IPS DF 6.9 (cell line): ENCODE data around the gene APOBEC4.

ENCODE experiments used
- DNase-seq: peaks from one replicate; pipeline ENCODE4 v3.0.0-alpha.2; 2013; ENCODE audit warnings: low read depth, low spot score
- H3K27ac ChIP-seq: one replicate; pipeline ENCODE4 v1.5.1; 2013; ENCODE audit warnings: low read length, control low read depth
- H3K27me3 ChIP-seq: 2 replicates; pipeline ENCODE4 v1.6.1; 2013; ENCODE audit warnings: mild to moderate bottlenecking, low read length; ENCODE audit not compliant: control insufficient read depth, insufficient read depth
- H3K36me3 ChIP-seq: 2 replicates; pipeline ENCODE4 v1.6.1; 2013; ENCODE audit warnings: low read length; ENCODE audit not compliant: control insufficient read depth, insufficient read depth
- H3K4me1 ChIP-seq: 2 replicates; pipeline ENCODE4 v1.6.1; 2013; ENCODE audit warnings: low read length; ENCODE audit not compliant: control insufficient read depth, insufficient read depth
- H3K4me3 ChIP-seq: 2 replicates; pipeline ENCODE4 v1.5.1; 2013; ENCODE audit warnings: mild to moderate bottlenecking, low read length
- H3K9me3 ChIP-seq: 2 replicates; pipeline ENCODE4 v1.6.1; 2013; ENCODE audit warnings: low read length, inconsistent platforms; ENCODE audit not compliant: control insufficient read depth, insufficient read depth
- WGBS: extraction: QIAGEN DNeasy Blood & Tissue Kit; methylation state at CpG from one replicate; pipeline ENCODE4 v1.1.7; 2013; ENCODE audit warnings: mixed read lengths, missing lambda C conversion rate; ENCODE audit not compliant: insufficient read length, insufficient coverage; 5-methylcytosine and 5-hydroxymethylcytosine counted together

The APOBEC4 gene

GRCh38 chr1:183646776-183647175, 6.3 kb downstream of the APOBEC4 start:
- no peaks in the 10 kb centered on the region for H3K9me3 ChIP-seq
- H3K4me3 ChIP-seq = no peak overlapping the region
- H3K27me3 ChIP-seq = no peaks in the 10 kb centered on the region
- no peaks in the 10 kb centered on the region for H3K4me1 ChIP-seq
- H3K36me3 ChIP-seq = no peaks in the 10 kb centered on the region
- DNase-seq = no peak
- H3K27ac ChIP-seq = no peak overlapping the region

- no peak for DNase-seq
- H3K27ac ChIP-seq = no peak overlapping the region
- no peaks in the 10 kb centered on the region for H3K27me3 ChIP-seq
- no peaks in the 10 kb centered on the region for H3K9me3 ChIP-seq
- H3K36me3 ChIP-seq = no peaks in the 10 kb centered on the region
- no CpG with 5 or more reads among the region's 5 CpGs for WGBS
- no peak overlapping the region for H3K4me3 ChIP-seq
- no peaks in the 10 kb centered on the region for H3K4me1 ChIP-seq
These were observed 7.6 kb downstream of the APOBEC4 start for GRCh38 chr1:183645531-183645930.

- Histone ChIP-seq H3K4me3 (no peak overlapping the region), H3K27ac (no peak overlapping the region), H3K36me3 (no peaks in the 10 kb centered on the region), H3K27me3 (no peaks in the 10 kb centered on the region), H3K9me3 (no peaks in the 10 kb centered on the region), H3K4me1 (no peaks in the 10 kb centered on the region)
- no CpG with 5 or more reads among the region's 3 CpGs for WGBS
- DNase-seq = no peak
These were observed 10.9 kb downstream of the APOBEC4 start for GRCh38 chr1:183642166-183642565.

- WGBS = no CpG with 5 or more reads among the region's 1 CpG
- DNase-seq = no peak
- H3K36me3 ChIP-seq = no peaks in the 10 kb centered on the region
- H3K27ac ChIP-seq = no peak overlapping the region
- no peak overlapping the region for H3K4me3 ChIP-seq
- no peaks in the 10 kb centered on the region for H3K9me3 ChIP-seq
- no peaks in the 10 kb centered on the region for H3K4me1 ChIP-seq
- H3K27me3 ChIP-seq = no peaks in the 10 kb centered on the region
These were observed 12.9 kb downstream of the APOBEC4 start for GRCh38 chr1:183640193-183640592.

GRCh38 chr1:183638649-183639387, 14.3 kb downstream of the APOBEC4 start:
- Histone ChIP-seq H3K9me3 (no peaks in the 10 kb centered on the region), H3K36me3 (no peaks in the 10 kb centered on the region), H3K4me3 (no peak overlapping the region), H3K4me1 (no peaks in the 10 kb centered on the region), H3K27ac (no peak overlapping the region), H3K27me3 (no peaks in the 10 kb centered on the region)
- WGBS = no CpG with 5 or more reads among the region's 7 CpGs
- no peak for DNase-seq

- Histone ChIP-seq H3K9me3 (no peaks in the 10 kb centered on the region), H3K27ac (no peak overlapping the region), H3K36me3 (no peaks in the 10 kb centered on the region), H3K4me1 (no peaks in the 10 kb centered on the region), H3K27me3 (no peaks in the 10 kb centered on the region), H3K4me3 (no peak overlapping the region)
- WGBS = no CpG with 5 or more reads among the region's 5 CpGs
- no peak for DNase-seq
These were observed 16.3 kb downstream of the APOBEC4 start for GRCh38 chr1:183636783-183637182.

GRCh38 chr1:183636334-183636682, 16.8 kb downstream of the APOBEC4 start:
- no peaks in the 10 kb centered on the region for H3K9me3 ChIP-seq
- DNase-seq = no peak
- WGBS = no CpG with 5 or more reads among the region's 15 CpGs
- H3K4me3 ChIP-seq = peak overlapping the region; percentile 83; the same call in 1 of the 2 replicates
- no peaks in the 10 kb centered on the region for H3K27me3 ChIP-seq
- no peak overlapping the region for H3K27ac ChIP-seq
- no peaks in the 10 kb centered on the region for H3K4me1 ChIP-seq
- no peaks in the 10 kb centered on the region for H3K36me3 ChIP-seq

GRCh38 chr1:183635606-183636333, 17.3 kb downstream of the APOBEC4 start, which contains the start of gene ARPC5:
TSS of gene ARPC5 (minus strand) at chr1:183635783. CDS start at chr1:183635659, 124 bp downstream.
- peak; percentile 83 for DNase-seq
- Histone ChIP-seq H3K4me1 (no peaks in the 10 kb centered on the region), H3K27me3 (no peaks in the 10 kb centered on the region), H3K9me3 (no peaks in the 10 kb centered on the region), H3K4me3 (peak within 1 kb of the TSS; percentile 83), H3K27ac (no peak within 1 kb of the TSS), H3K36me3 (no peaks in the 10 kb centered on the region)
- no CpG with 5 or more reads among the region's 65 CpGs for WGBS

- H3K27me3 ChIP-seq = no peaks in the 10 kb centered on the region
- no peaks in the 10 kb centered on the region for H3K4me1 ChIP-seq
- H3K27ac ChIP-seq = no peak overlapping the region
- H3K4me3 ChIP-seq = peak overlapping the region; percentile 83
- no peaks in the 10 kb centered on the region for H3K9me3 ChIP-seq
- H3K36me3 ChIP-seq = no peaks in the 10 kb centered on the region
- no peak for DNase-seq
- WGBS = no CpG with 5 or more reads among the region's 42 CpGs
These were observed 18.0 kb downstream of the APOBEC4 start for GRCh38 chr1:183635099-183635605.

GRCh38 chr1:183634429-183635065, 18.6 kb downstream of the APOBEC4 start:
- Histone ChIP-seq H3K9me3 (no peaks in the 10 kb centered on the region), H3K36me3 (no peaks in the 10 kb centered on the region), H3K27ac (no peak overlapping the region), H3K4me3 (peak overlapping the region; percentile 83; the same call in 1 of the 2 replicates), H3K27me3 (no peaks in the 10 kb centered on the region), H3K4me1 (no peaks in the 10 kb centered on the region)
- no CpG with 5 or more reads among the region's 10 CpGs for WGBS
- DNase-seq = no peak
